ENCODE data around the gene RDH14. TPM values are rescaled to one million over a fixed set of nuclear protein-coding genes. Genes with fewer than 3 reads are reported as not detected.

RDH14 gene
- total and polyA plus RNA-seq, 2 of the 4 experiments (the other 2 are of a cell fraction): 11.9 to 12.2 TPM

GRCh38 chr2:18602298-18602697, 41.8 kb upstream of the RDH14 start:
- CTCF ChIA-PET: interaction anchor here (0.7 kb wide), 1 partner anchor 9 kb away, joined by 3 read pairs; no protein-coding TSS in a partner anchor
- in situ Hi-C loops (cut with MboI; ENCODE audit: low sequenced_read_pairs) (no loop called here), intact Hi-C loops (cut with micrococcal nuclease) (loop anchor here (5.0 kb wide), 1 partner anchor 1320 kb away; no protein-coding TSS in a partner anchor), dilution Hi-C loops (cut with HindIII; ENCODE audit: low sequenced_read_pairs, unreplicated experiment) (no loop called here)
- H3K56ac ChIP-seq (ENCODE audit: extremely low read depth, insufficient read depth, low read length): no peak overlapping the region
- H4K8ac ChIP-seq (ENCODE audit: low read depth in 2 of 2, low read length in 2 of 2): no peak overlapping the region
- H3K14ac ChIP-seq (replicated peaks; ENCODE audit: low read depth, low read length): no peak overlapping the region
- no peak overlapping the region for H2BK15ac ChIP-seq (ENCODE audit: low read depth, low read length)
- POLR2A ChIA-PET (ENCODE audit: unreplicated experiment): no interaction called here
- H4K5ac ChIP-seq (ENCODE audit: low read depth, low read length): no peak overlapping the region
- H2AK5ac ChIP-seq (ENCODE audit: low read depth, low read length): no peak overlapping the region
- no peak overlapping the region for H3K4ac ChIP-seq (ENCODE audit: low read depth, low read length)
- H3K9me1 ChIP-seq (ENCODE audit: insufficient read depth, low read length): no peaks in the 10 kb centered on the region
- peaks cover 7% of the 10 kb centered on the region; the same call in 1 of the 2 replicates for H3K4me1 ChIP-seq (ENCODE audit: control insufficient read depth, insufficient read depth, low read length)
- H2AK9ac ChIP-seq (replicated peaks; ENCODE audit: low read depth, low read length, poor library complexity): no peak overlapping the region
- ATAC-seq (ENCODE audit: low read depth) (no peak), DNase-seq (no peak)
- no peak overlapping the region for H2BK20ac ChIP-seq (ENCODE audit: low read depth, low read length)
- BruUV-seq (replicated peaks): no TSS peak
- no peak overlapping the region for H3K4me2 ChIP-seq (ENCODE audit: low read depth, low read length)
- H3K23ac ChIP-seq (ENCODE audit: low read depth, low read length): no peak overlapping the region
- H3K9ac ChIP-seq (ENCODE audit: low read depth, low read length): no peak overlapping the region
- no peak for TF ChIP-seq SMC3 (IDR thresholded peaks at IDR 0.05; ENCODE audit: low read depth, low read length)
- no peak for TF ChIP-seq CTCF (conservative IDR thresholded peaks at IDR 0.05; ENCODE audit: low read depth, low read length)
- no peak for TF ChIP-seq MAFK (IDR thresholded peaks at IDR 0.05; ENCODE audit: low read depth, low read length)
- no peak for TF ChIP-seq USF2 (IDR thresholded peaks at IDR 0.05; ENCODE audit: low read depth, low read length)
- no peak for TF ChIP-seq RCOR1 (IDR thresholded peaks at IDR 0.05; ENCODE audit: insufficient replicate concordance, low read length)
- TF ChIP-seq MXI1 (IDR thresholded peaks at IDR 0.05; ENCODE audit: borderline replicate concordance, low read depth, low read length): no peak
- no peak for TF ChIP-seq CEBPB (IDR thresholded peaks at IDR 0.05; ENCODE audit: low read depth, low read length)
- no peak for TF ChIP-seq BHLHE40 (IDR thresholded peaks at IDR 0.05; ENCODE audit: low read depth, low read length)
- TF ChIP-seq POLR2A (IDR thresholded peaks at IDR 0.05; ENCODE audit: low read depth, low read length): no peak
- TF ChIP-seq NFE2L2 (IDR thresholded peaks at IDR 0.05; ENCODE audit: low read depth, low read length): no peak
- TF ChIP-seq MAZ (IDR thresholded peaks at IDR 0.05; ENCODE audit: borderline replicate concordance, low read depth, low read length): no peak
- H2BK120ac ChIP-seq (ENCODE audit: low read depth, low read length): no peak overlapping the region
- no peak overlapping the region for H3K18ac ChIP-seq (ENCODE audit: low read depth, low read length)
- H3K9me3 ChIP-seq (ENCODE audit: control insufficient read depth, insufficient read depth, low read length): no peaks in the 10 kb centered on the region
- no peaks in the 10 kb centered on the region for H3K79me1 ChIP-seq (ENCODE audit: low read depth in 1 of 2, low read length in 2 of 2)
- no peak overlapping the region for H2BK5ac ChIP-seq (ENCODE audit: low read depth, low read length, poor library complexity, severe bottlenecking)
- no peaks in the 10 kb centered on the region for H4K20me1 ChIP-seq (ENCODE audit: insufficient read depth, low read length)
- no peaks in the 10 kb centered on the region for H3K36me3 ChIP-seq (ENCODE audit: control insufficient read depth, insufficient read depth, low read length)
- no peak overlapping the region for H2AFZ ChIP-seq (replicated peaks; ENCODE audit: low read length, poor library complexity)
- no peak overlapping the region for H4K91ac ChIP-seq (ENCODE audit: insufficient read depth, low read depth, low read length)
- H3K27me3 ChIP-seq (ENCODE audit: control insufficient read depth, insufficient read depth, low read length): peaks cover 7% of the 10 kb centered on the region
- WGBS, 2 experiments (ENCODE audit: extremely low coverage in 2 of 2, insufficient read length in 1 of 2): no CpG with 5 or more reads among the region's 2 CpGs
- no peak overlapping the region for H3K27ac ChIP-seq (ENCODE audit: insufficient read depth, low read length)
- no peak overlapping the region for H3K4me3 ChIP-seq (ENCODE audit: insufficient read depth, low read depth, low read length)

All from IMR-90 (cell line).